ENCODE data around the gene OXCT2.

GRCh38 chr1:39729030-39729429 is 42.1 kb downstream of the OXCT2 start:
- TF ChIP-seq CTCF (IDR thresholded peaks at IDR 0.05) = no peak
- no peak for TF ChIP-seq EZH2 (IDR thresholded peaks at IDR 0.05; ENCODE audit: borderline replicate concordance, insufficient read depth, low read depth, low read length, poor library complexity, severe bottlenecking)
